Uterus (tissue), 4 donors: ENCODE data around the gene CD248. TPM values are rescaled to one million over a fixed set of nuclear protein-coding genes. Genes with fewer than 3 reads are reported as not detected.

Experiments used
- DNase-seq, 2 donors: peaks; one replicate each; pipeline ENCODE4 v3.0.0-alpha.2; 2019 to 2020
- H3K27ac ChIP-seq, 2 donors: fragments of 200-600 bp; sonication (generic); 1 replicate in 1 of 2; 2 replicates in 1 of 2; pipeline ENCODE4 v1.5.1; 2016 to 2018
- H3K27me3 ChIP-seq, 2 donors: fragments of 200-600 bp; sonication (generic); one replicate each; pipeline ENCODE4 v1.5.1; 2018 to 2019; ENCODE audit warnings: control low read depth in 1 of 2
- H3K36me3 ChIP-seq, 2 donors: fragments of 200-600 bp; sonication (generic); one replicate each; pipeline ENCODE4 v1.5.1; 2019; ENCODE audit warnings: control low read depth in 1 of 2
- H3K4me1 ChIP-seq, 2 donors: fragments of 200-600 bp; sonication (generic); one replicate each; pipeline ENCODE4 v1.5.1; 2018 to 2019; ENCODE audit warnings: control low read depth in 1 of 2
- H3K4me3 ChIP-seq, 2 donors: fragments of 200-600 bp; sonication (generic); 1 replicate in 1 of 2; 2 replicates in 1 of 2; pipeline ENCODE4 v1.5.1; 2018 to 2019; ENCODE audit warnings: mild to moderate bottlenecking in 1 of 2
- H3K9me3 ChIP-seq, 2 donors: fragments of 200-600 bp; sonication (generic); one replicate each; pipeline ENCODE4 v1.5.1; 2019; ENCODE audit warnings: control low read depth in 1 of 2
- POLR2A ChIP-seq, 2 donors: fragments of 450-650 bp; IDR thresholded peaks; one replicate each; pipeline ENCODE4 v1.6.1; 2016; ENCODE audit warnings: antibody characterized with exemption in 2 of 2, mild to moderate bottlenecking in 1 of 2, moderate library complexity in 1 of 2
- intact Hi-C: fragments of 100-400 bp; cut with DNase I; formaldehyde crosslinking; loops from one replicate; pipeline ENCODE4 v1.15.1; 2023; ENCODE audit warnings: low total_unique reads
- total RNA-seq, 4 donors: library from RNA; depleted of rRNA in 3 of 4; stranded (reverse); fragments of >200 nt in 3 of 4; gene quantifications; one replicate each; pipeline versions ENCODE4 v1.1.0 to v1.2.4, GENCODE V29; 2014 to 2023
- TF ChIP-seq, protein P1 (sequence below), 4 experiments: fragments of 200-600 bp in 2 of 4; fragments of 450-650 bp in 2 of 4; sonication (generic) in 2 of 4; IDR thresholded peaks; one replicate each; pipeline ENCODE4 v1.5.1; 2016 to 2019; ENCODE audit warnings: antibody characterized with exemption in 4 of 4, mild to moderate bottlenecking in 2 of 4, moderate library complexity in 1 of 4
- donor health status: DM: yes; HTN: yes; CAD: no.

Gene CD248
- total RNA-seq, 4 donors from 2014 or later: 14.1 to 91.2 (median 46.2) TPM

DNA sequence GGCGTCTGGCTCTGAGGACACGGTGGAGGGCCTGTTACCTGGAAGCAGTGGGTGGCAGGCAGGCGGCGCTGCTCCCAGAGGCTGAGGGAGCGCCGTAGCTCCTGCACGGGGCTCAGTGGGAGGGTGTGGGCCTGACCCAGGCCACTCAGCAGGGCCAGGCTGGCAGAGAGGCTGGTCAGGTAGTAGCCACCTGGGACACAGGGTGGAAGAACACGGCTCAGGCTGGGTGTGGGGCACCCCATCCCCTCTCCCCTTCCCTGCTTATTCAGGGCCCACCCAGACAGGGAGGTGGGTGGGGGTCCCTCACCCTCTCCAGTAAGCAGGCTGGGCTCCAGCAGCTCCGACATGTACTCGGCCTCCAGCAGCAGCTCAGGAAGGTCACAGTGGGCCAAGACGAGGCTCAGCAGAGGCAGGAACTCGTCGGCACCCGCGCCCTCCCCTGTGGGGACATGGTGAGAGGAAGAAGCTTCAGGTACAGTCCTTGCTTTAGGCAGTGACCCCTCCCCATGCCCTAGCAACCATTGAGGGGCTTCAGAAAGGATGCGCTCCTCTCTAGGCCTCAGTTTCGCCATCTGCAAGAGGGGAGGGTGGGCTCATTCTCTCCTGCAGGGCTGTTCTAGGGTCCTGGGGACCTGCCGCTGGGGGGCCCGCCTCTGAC lies 16.5 kb upstream of the CD248 start:
- no peaks in the 10 kb centered on the region for H3K36me3 ChIP-seq
- intact Hi-C loops: no loop called here
- TF ChIP-seq, protein P1, sequence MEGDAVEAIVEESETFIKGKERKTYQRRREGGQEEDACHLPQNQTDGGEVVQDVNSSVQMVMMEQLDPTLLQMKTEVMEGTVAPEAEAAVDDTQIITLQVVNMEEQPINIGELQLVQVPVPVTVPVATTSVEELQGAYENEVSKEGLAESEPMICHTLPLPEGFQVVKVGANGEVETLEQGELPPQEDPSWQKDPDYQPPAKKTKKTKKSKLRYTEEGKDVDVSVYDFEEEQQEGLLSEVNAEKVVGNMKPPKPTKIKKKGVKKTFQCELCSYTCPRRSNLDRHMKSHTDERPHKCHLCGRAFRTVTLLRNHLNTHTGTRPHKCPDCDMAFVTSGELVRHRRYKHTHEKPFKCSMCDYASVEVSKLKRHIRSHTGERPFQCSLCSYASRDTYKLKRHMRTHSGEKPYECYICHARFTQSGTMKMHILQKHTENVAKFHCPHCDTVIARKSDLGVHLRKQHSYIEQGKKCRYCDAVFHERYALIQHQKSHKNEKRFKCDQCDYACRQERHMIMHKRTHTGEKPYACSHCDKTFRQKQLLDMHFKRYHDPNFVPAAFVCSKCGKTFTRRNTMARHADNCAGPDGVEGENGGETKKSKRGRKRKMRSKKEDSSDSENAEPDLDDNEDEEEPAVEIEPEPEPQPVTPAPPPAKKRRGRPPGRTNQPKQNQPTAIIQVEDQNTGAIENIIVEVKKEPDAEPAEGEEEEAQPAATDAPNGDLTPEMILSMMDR (IDR thresholded peaks at IDR 0.05): no peak
- no peak for TF ChIP-seq POLR2A (IDR thresholded peaks at IDR 0.05)
- no peaks in the 10 kb centered on the region for H3K9me3 ChIP-seq
- no peak overlapping the region for H3K27ac ChIP-seq
- no peaks in the 10 kb centered on the region for H3K27me3 ChIP-seq
- no peak for DNase-seq
- H3K4me3 ChIP-seq: no peak overlapping the region
- peaks cover 3 to 16% of the 10 kb centered on the region in 2 donors for H3K4me1 ChIP-seq

DNA sequence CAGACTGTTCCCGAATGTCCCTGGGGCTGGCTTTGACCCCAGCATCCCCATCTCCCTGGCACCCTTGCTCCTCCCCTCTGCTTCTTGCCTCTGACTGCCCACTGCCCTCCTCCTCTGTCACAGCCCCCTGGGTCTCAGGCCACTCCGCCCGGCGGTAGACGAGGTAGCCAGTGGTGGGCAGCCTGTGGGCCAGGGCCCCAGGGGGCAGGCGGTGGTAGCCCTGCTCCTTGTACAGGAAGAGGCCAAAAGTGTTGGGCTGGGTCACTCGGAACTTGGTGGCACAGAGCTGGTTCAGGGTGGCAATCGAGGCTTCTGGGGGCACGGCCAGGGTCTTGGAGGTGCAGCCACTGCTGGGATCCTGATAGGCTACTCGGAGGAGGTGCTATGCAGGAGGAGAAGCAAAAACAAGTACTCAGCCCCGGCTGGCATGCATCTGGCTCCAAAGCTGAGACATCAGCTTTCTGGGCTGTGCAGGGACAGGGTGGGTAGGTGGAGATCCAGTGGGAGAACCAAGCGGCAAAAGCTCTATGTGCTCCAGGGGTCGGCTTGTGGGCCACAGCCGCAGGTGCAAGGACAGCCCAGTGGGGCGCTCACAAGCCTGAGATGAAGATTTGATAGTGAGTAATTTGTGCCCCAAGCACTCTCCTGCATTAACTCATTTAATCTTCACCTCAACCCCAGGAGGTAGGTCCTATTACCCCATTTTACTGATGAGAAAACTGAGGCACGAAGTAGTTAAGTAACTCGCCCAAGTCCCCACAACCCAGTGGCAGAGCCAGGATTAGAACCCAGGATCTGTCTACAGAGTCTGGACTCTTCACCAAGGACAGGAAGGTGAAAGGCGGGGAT lies 15.8 kb upstream of the CD248 start:
- no peak for DNase-seq
- Histone ChIP-seq H3K27ac (no peak overlapping the region), H3K36me3 (no peaks in the 10 kb centered on the region), H3K4me3 (no peak overlapping the region), H3K27me3 (no peaks in the 10 kb centered on the region), H3K9me3 (no peaks in the 10 kb centered on the region), H3K4me1 (peaks cover 3 to 16% of the 10 kb centered on the region in 2 donors)
- TF ChIP-seq, protein P1 (IDR thresholded peaks at IDR 0.05): no peak
- no peak for TF ChIP-seq POLR2A (IDR thresholded peaks at IDR 0.05)
- intact Hi-C loops: no loop called here

GRCh38 chr11:66331542-66332370 lies 14.9 kb upstream of the CD248 start:
- H3K4me3 ChIP-seq: no peak overlapping the region
- peaks cover 3 to 13% of the 10 kb centered on the region in 2 donors for H3K4me1 ChIP-seq
- H3K27me3 ChIP-seq: no peaks in the 10 kb centered on the region
- no peak for DNase-seq
- H3K36me3 ChIP-seq: no peaks in the 10 kb centered on the region
- intact Hi-C loops: no loop called here
- H3K27ac ChIP-seq: no peak overlapping the region
- no peaks in the 10 kb centered on the region for H3K9me3 ChIP-seq
- TF ChIP-seq, protein P1 (IDR thresholded peaks at IDR 0.05): no peak

GRCh38 chr11:66330931-66331330 lies 14.1 kb upstream of the CD248 start:
- Histone ChIP-seq H3K9me3 (no peaks in the 10 kb centered on the region), H3K27ac (no peak overlapping the region), H3K4me1 (peaks cover 3 to 13% of the 10 kb centered on the region in 2 donors), H3K36me3 (no peaks in the 10 kb centered on the region), H3K27me3 (no peaks in the 10 kb centered on the region), H3K4me3 (no peak overlapping the region)
- DNase-seq: no peak
- TF ChIP-seq POLR2A (IDR thresholded peaks at IDR 0.05): no peak
- TF ChIP-seq, protein P1 (IDR thresholded peaks at IDR 0.05): no peak
- intact Hi-C loops: no loop called here
